Neural cell (in vitro differentiated cells): Measurements from ENCODE around the gene GPER1. TPM values are rescaled to one million over a fixed set of nuclear protein-coding genes. Genes with fewer than 3 reads are reported as not detected.

Experiments used
- H2AFZ ChIP-seq: fragments of 200-600, 300-800 bp; sonication (generic), shearing (Covaris generic); 2 replicates; pipeline ENCODE4 v1.6.0; 2014; ENCODE audit warnings: low read depth, mild to moderate bottlenecking, antibody characterized with exemption, low read length, moderate library complexity
- H3F3A ChIP-seq: fragments of 200-600 bp; shearing (Covaris generic); 2 replicates; pipeline ENCODE4 v1.6.1; 2016; ENCODE audit warnings: mild to moderate bottlenecking, moderate library complexity, mixed read lengths, antibody characterized with exemption, low read length; ENCODE audit not compliant: insufficient read depth, poor library complexity, severe bottlenecking
- H3K27ac ChIP-seq: fragments of 200-600, 300-800 bp; sonication (generic), shearing (Covaris generic); 2 replicates; pipeline ENCODE4 v1.5.1; 2014; ENCODE audit warnings: mild to moderate bottlenecking, low read length, moderate library complexity
- H3K27me3 ChIP-seq: fragments of 300-800, 200-600 bp; sonication (generic), shearing (Covaris generic); 2 replicates; pipeline ENCODE4 v1.6.0; 2014; ENCODE audit warnings: mild to moderate bottlenecking, low read depth, low read length, moderate library complexity; ENCODE audit not compliant: insufficient read depth
- H3K36me3 ChIP-seq: fragments of 300-800, 200-600 bp; sonication (generic), shearing (Covaris generic); 2 replicates; pipeline ENCODE4 v1.5.1; 2014; ENCODE audit warnings: mild to moderate bottlenecking, antibody characterized with exemption, low read length, moderate library complexity; ENCODE audit not compliant: insufficient read depth
- H3K4me2 ChIP-seq: fragments of 300-800, 200-600 bp; sonication (generic), shearing (Covaris generic); 2 replicates; pipeline ENCODE4 v1.6.0; 2014; ENCODE audit warnings: mild to moderate bottlenecking, low read length
- H3K4me3 ChIP-seq: fragments of 300-800, 200-600 bp; sonication (generic), shearing (Covaris generic); 2 replicates; pipeline ENCODE4 v1.5.1; 2014; ENCODE audit warnings: mild to moderate bottlenecking, low read length, moderate library complexity
- H3K79me2 ChIP-seq: fragments of 200-600 bp; shearing (Covaris generic); replicated peaks from 2 replicates; pipeline ENCODE4 v1.6.0; 2014; ENCODE audit warnings: mild to moderate bottlenecking, low read length, moderate library complexity; ENCODE audit not compliant: insufficient read depth
- H3K9ac ChIP-seq: fragments of 300-800, 200-600 bp; sonication (generic), shearing (Covaris generic); 2 replicates; pipeline ENCODE4 v1.6.1; 2016; ENCODE audit warnings: mild to moderate bottlenecking, low read length, mixed read lengths
- H3K9me2 ChIP-seq: fragments of 200-600 bp; shearing (Covaris generic); 2 replicates; pipeline ENCODE4 v1.6.1; 2016; ENCODE audit warnings: mild to moderate bottlenecking, low read length, mixed read lengths; ENCODE audit not compliant: insufficient read depth
- H3K9me3 ChIP-seq: fragments of 200-600, 300-800 bp; sonication (generic), shearing (Covaris generic); 2 replicates; pipeline ENCODE4 v1.6.1; 2016; ENCODE audit warnings: mild to moderate bottlenecking, mixed run types, low read length, moderate library complexity, mixed read lengths
- H4K20me1 ChIP-seq: fragments of 200-600 bp; shearing (Covaris generic); 2 replicates; pipeline ENCODE4 v1.6.1; 2016; ENCODE audit warnings: mild to moderate bottlenecking, mixed run types; ENCODE audit not compliant: insufficient read depth
- EP300 ChIP-seq: fragments of 450-650 bp; conservative IDR thresholded peaks from 2 replicates; pipeline ENCODE4 v1.6.1; 2014; ENCODE audit warnings: antibody characterized with exemption, mild to moderate bottlenecking, moderate library complexity; ENCODE audit not compliant: poor library complexity, severe bottlenecking
- EZH2 ChIP-seq: fragments of 200-600, 300-800 bp; shearing (Covaris generic), sonication (generic); IDR thresholded peaks from 2 replicates; pipeline ENCODE4 v1.6.1; 2014; ENCODE audit warnings: antibody characterized with exemption, low read length, borderline replicate concordance, mild to moderate bottlenecking; ENCODE audit not compliant: insufficient read depth, poor library complexity, severe bottlenecking
- MXI1 ChIP-seq: fragments of 450-650 bp; conservative IDR thresholded peaks from 2 replicates; pipeline ENCODE4 v1.6.1; 2014; ENCODE audit warnings: antibody characterized with exemption, mild to moderate bottlenecking; ENCODE audit not compliant: poor library complexity, severe bottlenecking
- POLR2AphosphoS5 ChIP-seq: IDR thresholded peaks from 2 replicates; pipeline ENCODE4 v1.6.1; 2012
- RAD21 ChIP-seq: fragments of 450-650 bp; conservative IDR thresholded peaks from 2 replicates; pipeline ENCODE4 v1.6.1; 2014; ENCODE audit warnings: antibody characterized with exemption, mild to moderate bottlenecking, moderate library complexity
- SMC3 ChIP-seq: fragments of 450-650 bp; conservative IDR thresholded peaks from 2 replicates; pipeline ENCODE4 v1.6.1; 2014; ENCODE audit warnings: antibody characterized with exemption, mild to moderate bottlenecking, moderate library complexity; ENCODE audit not compliant: poor library complexity
- TAF1 ChIP-seq: IDR thresholded peaks from 2 replicates; pipeline ENCODE4 v1.6.1; 2012; ENCODE audit warnings: low read depth
- polyA plus RNA-seq: library from polyadenylated mRNA; depleted of rRNA; stranded (reverse); fragments of >200 nt; gene quantifications from 2 replicates; pipeline ENCODE4 v1.2.3, GENCODE V29; 2014
- TF ChIP-seq, protein P1 (sequence below): IDR thresholded peaks from 2 replicates; pipeline ENCODE4 v1.6.1; 2012; ENCODE audit warnings: borderline replicate concordance
- TF ChIP-seq, protein P2 (sequence below): fragments of 450-650 bp; IDR thresholded peaks from 2 replicates; pipeline ENCODE4 v1.5.1; 2014; ENCODE audit warnings: antibody characterized with exemption, mild to moderate bottlenecking, moderate library complexity; ENCODE audit not compliant: poor library complexity, severe bottlenecking

Gene GPER1
- polyA plus RNA-seq, 1 donor from 2014 or later: not detected

DNA sequence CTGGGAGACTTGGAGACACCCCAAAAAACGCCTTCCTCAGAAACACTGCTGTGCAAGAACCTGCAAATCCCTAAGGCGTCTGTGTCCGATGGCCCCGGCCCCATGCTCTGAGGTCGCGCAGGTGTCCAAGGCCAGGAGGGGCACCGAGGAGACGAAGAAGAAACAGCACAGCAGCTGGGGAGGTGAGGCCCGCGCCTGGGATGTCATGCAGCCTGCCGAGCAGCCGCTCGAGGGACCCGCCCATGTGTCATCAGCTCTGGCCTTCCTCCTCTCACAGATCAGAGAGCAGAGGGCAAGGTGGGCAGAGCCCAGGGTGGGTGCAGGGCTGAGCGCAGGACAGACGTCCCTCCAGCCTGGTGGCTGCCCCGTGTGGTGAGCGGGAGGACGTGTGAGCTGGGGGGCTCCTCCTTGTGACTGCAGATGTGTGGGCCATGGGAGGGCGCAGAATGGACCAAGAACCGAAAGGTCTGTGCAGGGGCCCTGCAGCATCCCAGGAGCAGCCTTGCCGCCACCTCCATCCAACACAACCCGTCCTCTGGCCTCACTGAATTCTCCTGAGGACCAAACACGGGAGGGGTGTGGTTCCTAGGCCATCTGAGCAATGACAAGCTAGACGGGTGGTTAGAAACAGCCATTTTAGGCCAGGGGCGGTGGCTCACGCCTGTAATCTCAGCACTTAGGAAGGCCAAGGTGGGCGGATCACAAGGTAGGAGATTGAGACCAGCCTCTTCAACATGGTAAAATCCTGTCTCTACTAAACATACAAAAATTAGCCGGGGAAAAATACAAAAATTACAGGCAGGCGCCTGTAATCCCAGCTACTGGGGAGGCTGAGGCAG lies 13.1 kb upstream of the GPER1 start:
- no peak overlapping the region for H3K27ac ChIP-seq
- no peak overlapping the region for H2AFZ ChIP-seq
- no peaks in the 10 kb centered on the region for H3K36me3 ChIP-seq
- TF ChIP-seq, protein P1, sequence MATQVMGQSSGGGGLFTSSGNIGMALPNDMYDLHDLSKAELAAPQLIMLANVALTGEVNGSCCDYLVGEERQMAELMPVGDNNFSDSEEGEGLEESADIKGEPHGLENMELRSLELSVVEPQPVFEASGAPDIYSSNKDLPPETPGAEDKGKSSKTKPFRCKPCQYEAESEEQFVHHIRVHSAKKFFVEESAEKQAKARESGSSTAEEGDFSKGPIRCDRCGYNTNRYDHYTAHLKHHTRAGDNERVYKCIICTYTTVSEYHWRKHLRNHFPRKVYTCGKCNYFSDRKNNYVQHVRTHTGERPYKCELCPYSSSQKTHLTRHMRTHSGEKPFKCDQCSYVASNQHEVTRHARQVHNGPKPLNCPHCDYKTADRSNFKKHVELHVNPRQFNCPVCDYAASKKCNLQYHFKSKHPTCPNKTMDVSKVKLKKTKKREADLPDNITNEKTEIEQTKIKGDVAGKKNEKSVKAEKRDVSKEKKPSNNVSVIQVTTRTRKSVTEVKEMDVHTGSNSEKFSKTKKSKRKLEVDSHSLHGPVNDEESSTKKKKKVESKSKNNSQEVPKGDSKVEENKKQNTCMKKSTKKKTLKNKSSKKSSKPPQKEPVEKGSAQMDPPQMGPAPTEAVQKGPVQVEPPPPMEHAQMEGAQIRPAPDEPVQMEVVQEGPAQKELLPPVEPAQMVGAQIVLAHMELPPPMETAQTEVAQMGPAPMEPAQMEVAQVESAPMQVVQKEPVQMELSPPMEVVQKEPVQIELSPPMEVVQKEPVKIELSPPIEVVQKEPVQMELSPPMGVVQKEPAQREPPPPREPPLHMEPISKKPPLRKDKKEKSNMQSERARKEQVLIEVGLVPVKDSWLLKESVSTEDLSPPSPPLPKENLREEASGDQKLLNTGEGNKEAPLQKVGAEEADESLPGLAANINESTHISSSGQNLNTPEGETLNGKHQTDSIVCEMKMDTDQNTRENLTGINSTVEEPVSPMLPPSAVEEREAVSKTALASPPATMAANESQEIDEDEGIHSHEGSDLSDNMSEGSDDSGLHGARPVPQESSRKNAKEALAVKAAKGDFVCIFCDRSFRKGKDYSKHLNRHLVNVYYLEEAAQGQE: no peak
- TF ChIP-seq EZH2: no peak
- TF ChIP-seq RAD21: no peak
- TF ChIP-seq, protein P2, sequence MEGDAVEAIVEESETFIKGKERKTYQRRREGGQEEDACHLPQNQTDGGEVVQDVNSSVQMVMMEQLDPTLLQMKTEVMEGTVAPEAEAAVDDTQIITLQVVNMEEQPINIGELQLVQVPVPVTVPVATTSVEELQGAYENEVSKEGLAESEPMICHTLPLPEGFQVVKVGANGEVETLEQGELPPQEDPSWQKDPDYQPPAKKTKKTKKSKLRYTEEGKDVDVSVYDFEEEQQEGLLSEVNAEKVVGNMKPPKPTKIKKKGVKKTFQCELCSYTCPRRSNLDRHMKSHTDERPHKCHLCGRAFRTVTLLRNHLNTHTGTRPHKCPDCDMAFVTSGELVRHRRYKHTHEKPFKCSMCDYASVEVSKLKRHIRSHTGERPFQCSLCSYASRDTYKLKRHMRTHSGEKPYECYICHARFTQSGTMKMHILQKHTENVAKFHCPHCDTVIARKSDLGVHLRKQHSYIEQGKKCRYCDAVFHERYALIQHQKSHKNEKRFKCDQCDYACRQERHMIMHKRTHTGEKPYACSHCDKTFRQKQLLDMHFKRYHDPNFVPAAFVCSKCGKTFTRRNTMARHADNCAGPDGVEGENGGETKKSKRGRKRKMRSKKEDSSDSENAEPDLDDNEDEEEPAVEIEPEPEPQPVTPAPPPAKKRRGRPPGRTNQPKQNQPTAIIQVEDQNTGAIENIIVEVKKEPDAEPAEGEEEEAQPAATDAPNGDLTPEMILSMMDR: no peak
- no peak for TF ChIP-seq SMC3
- no peak for TF ChIP-seq TAF1
- no peak for TF ChIP-seq EP300
- no peak for TF ChIP-seq POLR2AphosphoS5
- no peak for TF ChIP-seq MXI1
- no peaks in the 10 kb centered on the region for H3K9me2 ChIP-seq
- H3K4me3 ChIP-seq: no peak overlapping the region
- no peaks in the 10 kb centered on the region for H4K20me1 ChIP-seq
- H3K9ac ChIP-seq: no peak overlapping the region
- H3K79me2 ChIP-seq: no peaks in the 10 kb centered on the region
- no peaks in the 10 kb centered on the region for H3K9me3 ChIP-seq
- H3F3A ChIP-seq: no peaks in the 10 kb centered on the region
- H3K4me2 ChIP-seq: no peak overlapping the region
- H3K27me3 ChIP-seq: no peaks in the 10 kb centered on the region

DNA sequence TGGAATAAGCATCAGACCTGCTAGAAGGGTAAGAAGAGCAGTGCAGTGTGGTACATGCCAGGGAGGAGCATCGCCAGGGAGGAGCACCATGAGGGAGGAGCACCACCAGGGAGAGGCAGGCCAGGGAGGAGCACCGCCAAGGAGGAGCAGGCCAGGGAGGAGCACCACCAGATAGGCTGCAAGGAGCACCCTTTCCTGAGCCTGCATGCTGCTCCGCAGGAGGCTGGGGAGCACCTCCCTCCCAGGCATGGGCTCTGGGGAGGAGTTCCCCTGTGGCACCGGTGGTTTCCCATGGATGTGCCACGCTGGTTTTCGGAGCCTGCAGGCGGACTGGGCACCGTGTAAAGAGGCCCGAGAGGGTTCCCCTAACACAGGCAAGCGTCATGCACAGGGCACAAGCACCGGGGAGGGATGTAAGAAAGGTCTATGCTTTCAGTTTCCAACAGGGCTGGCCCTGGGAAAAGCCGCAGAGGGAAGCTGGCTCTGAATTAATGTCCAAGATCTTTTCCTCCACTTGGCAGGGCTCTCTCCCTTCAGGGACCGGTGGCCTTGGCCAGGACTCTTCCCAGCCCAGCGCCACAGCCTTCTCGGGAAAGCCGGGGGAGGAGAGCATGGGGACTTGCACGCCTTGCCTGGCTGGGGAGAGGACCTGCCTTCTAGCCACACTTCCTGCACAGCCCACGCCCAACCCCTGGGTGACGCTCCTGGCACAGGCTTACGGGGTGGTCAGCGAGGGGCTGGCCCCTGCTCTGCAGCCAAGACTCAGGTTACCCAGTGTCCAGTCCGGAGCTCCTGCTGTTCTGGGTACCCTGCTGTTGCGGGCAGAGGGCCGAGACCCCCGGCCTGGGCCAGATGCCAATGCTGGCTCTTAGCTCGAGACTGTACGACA lies 11.5 kb upstream of the GPER1 start:
- H3K27ac ChIP-seq: no peak overlapping the region
- H3K36me3 ChIP-seq: no peaks in the 10 kb centered on the region
- H2AFZ ChIP-seq: no peak overlapping the region
- no peak overlapping the region for H3K9ac ChIP-seq
- no peak for TF ChIP-seq RAD21
- no peak overlapping the region for H3K4me2 ChIP-seq
- H3K27me3 ChIP-seq: no peaks in the 10 kb centered on the region
- no peak overlapping the region for H3K4me3 ChIP-seq
- no peaks in the 10 kb centered on the region for H3K79me2 ChIP-seq
- H4K20me1 ChIP-seq: no peaks in the 10 kb centered on the region
- no peaks in the 10 kb centered on the region for H3K9me2 ChIP-seq
- H3K9me3 ChIP-seq: no peaks in the 10 kb centered on the region
- no peaks in the 10 kb centered on the region for H3F3A ChIP-seq
